Activated CD4-positive, CD25-positive, alpha-beta regulatory T cell treated with anti-CD3 and anti-CD28 coated beads, Interleukin-2, amount 50 U/mL, for 16 hours (primary cell): Measurements from ENCODE around the gene RASL10A.

Source experiments
- DNase-seq: peaks from one replicate; pipeline ENCODE4 v3.0.0-alpha.2; 2020; ENCODE audit warnings: low read depth, low spot score

The RASL10A gene

GRCh38 chr22:29323641-29324040 lies 8.1 kb upstream of the RASL10A start:
- DNase-seq: no peak

GRCh38 chr22:29320546-29320945 lies 5.0 kb upstream of the RASL10A start:
- DNase-seq: no peak

- DNase-seq: no peak
These were observed 3.6 kb upstream of the RASL10A start for GRCh38 chr22:29319072-29319471.

- no peak for DNase-seq
These were observed 2.4 kb upstream of the RASL10A start for GRCh38 chr22:29317827-29318454.

- no peak for DNase-seq
These were observed 788 bp upstream of the RASL10A start for GRCh38 chr22:29316141-29316828.

- DNase-seq: no peak
These were observed 786 bp downstream of the RASL10A start for GRCh38 chr22:29314537-29315285.

GRCh38 chr22:29313576-29314466 lies 1.7 kb downstream of the RASL10A start:
- no peak for DNase-seq

- DNase-seq: no peak
These were observed 2.3 kb downstream of the RASL10A start for GRCh38 chr22:29313126-29313575.

GRCh38 chr22:29312218-29313125 lies 3.0 kb downstream of the RASL10A start:
- DNase-seq: no peak

- no peak for DNase-seq
These were observed 3.9 kb downstream of the RASL10A start for GRCh38 chr22:29311464-29312217.

- DNase-seq: no peak
These were observed 4.6 kb downstream of the RASL10A start for GRCh38 chr22:29310863-29311339.

GRCh38 chr22:29310065-29310862 lies 5.2 kb downstream of the RASL10A start:
- DNase-seq: no peak

- no peak for DNase-seq
These were observed 6.0 kb downstream of the RASL10A start for GRCh38 chr22:29309332-29310064.

GRCh38 chr22:29308791-29309262 lies 6.7 kb downstream of the RASL10A start:
- no peak for DNase-seq

GRCh38 chr22:29308148-29308790 lies 7.2 kb downstream of the RASL10A start:
- DNase-seq: no peak

- no peak for DNase-seq
These were observed 7.8 kb downstream of the RASL10A start for GRCh38 chr22:29307596-29308147.
